Stomach (tissue), 9 donors: ENCODE results near the gene PDILT. TPM values are rescaled to one million over a fixed set of nuclear protein-coding genes. Genes with fewer than 3 reads are reported as not detected.

Experiments
- DNase-seq, 2 donors: peaks; one replicate each; pipeline versions ENCODE4 v3.0.0 to v3.0.0-alpha.2; 2013 to 2019
- H3K27ac ChIP-seq, 5 donors: fragments of 200-600 bp in 4 of 5; sonication (generic) in 4 of 5; one replicate each; pipeline ENCODE4 v1.5.1; 2013 to 2019; ENCODE audit warnings: mild to moderate bottlenecking in 1 of 5, moderate library complexity in 1 of 5
- H3K27me3 ChIP-seq, 3 donors: fragments of 200-600 bp; sonication (generic); one replicate each; pipeline ENCODE4 v1.5.1; 2017 to 2019; ENCODE audit warnings: mixed run types in 1 of 3
- H3K36me3 ChIP-seq, 4 donors: fragments of 200-600 bp; sonication (generic); 1 replicate in 3 of 4; 2 replicates in 1 of 4; pipeline ENCODE4 v1.5.1; 2016 to 2019
- H3K4me1 ChIP-seq, 4 donors: fragments of 200-600 bp; sonication (generic); one replicate each; pipeline ENCODE4 v1.5.1; 2016 to 2019
- H3K4me3 ChIP-seq, 4 donors: fragments of 200-600 bp; sonication (generic) in 3 of 4; one replicate each; pipeline ENCODE4 v1.5.1; 2016 to 2019; ENCODE audit warnings: mild to moderate bottlenecking in 1 of 4
- H3K9me3 ChIP-seq, 4 donors: fragments of 200-600 bp; sonication (generic); one replicate each; pipeline ENCODE4 v1.5.1; 2016 to 2019
- CTCF ChIP-seq, 7 experiments: fragments of 450-650 bp in 4 of 7; fragments of 200-600 bp in 3 of 7; sonication (generic) in 3 of 7; IDR thresholded peaks; one replicate each; pipeline ENCODE4 v1.5.1; 2016 to 2019; ENCODE audit warnings: antibody characterized with exemption in 7 of 7, control low read depth in 2 of 7, mild to moderate bottlenecking in 1 of 7
- EP300 ChIP-seq: sonication (generic); formaldehyde crosslinking; IDR thresholded peaks from one replicate; pipeline ENCODE4 v1.6.1; 2017; ENCODE audit warnings: antibody characterized with exemption
- POLR2A ChIP-seq, 4 donors: fragments of 450-650 bp; IDR thresholded peaks; one replicate each; pipeline ENCODE4 v1.6.1; 2016; ENCODE audit warnings: antibody characterized with exemption in 4 of 4, control low read depth in 2 of 4, mild to moderate bottlenecking in 1 of 4, moderate library complexity in 1 of 4
- POLR2AphosphoS5 ChIP-seq, 3 donors: sonication (generic); formaldehyde crosslinking; IDR thresholded peaks; one replicate each; pipeline ENCODE4 v1.6.1; 2016; ENCODE audit warnings: antibody characterized with exemption in 3 of 3
- WGBS, 5 donors: extraction: QIAGEN DNeasy Blood & Tissue Kit in 3 of 5; methylation state at CpG; one replicate each; pipeline versions ENCODE4 v1.1.5 to v1.1.7; 2013 to 2018; 5-methylcytosine and 5-hydroxymethylcytosine counted together
- intact Hi-C: fragments of 100-400 bp; cut with DNase I; formaldehyde crosslinking; loops from one replicate; pipeline ENCODE4 v1.15.1; 2023; ENCODE audit warnings: low total_unique reads
- polyA plus RNA-seq, 3 donors: library from polyadenylated mRNA; stranded (reverse); fragments of 200-250 nt; gene quantifications; one replicate each; pipeline ENCODE4 v1.2.3, GENCODE V29; 2013
- total RNA-seq, 5 donors: library from RNA; depleted of rRNA; stranded (reverse); fragments of >200 nt; gene quantifications; one replicate each; pipeline versions ENCODE4 v1.1.0 to v1.2.3, GENCODE V29; 2014 to 2016
- donor health status: healthy with polysubstance abuse.
- donor health status: Bipolar disorder and iron deficiency.
- donor health status: healthy.

The PDILT gene
- total and polyA plus RNA-seq, 8 donors: 0.37 to 150 (median 34.8) TPM; not detected in 1

- Histone ChIP-seq H3K27me3 (no peaks in the 10 kb centered on the region), H3K27ac (no peak overlapping the region), H3K36me3 (no peaks in the 10 kb centered on the region), H3K4me1 (no peaks in the 10 kb centered on the region), H3K9me3 (no peaks in the 10 kb centered on the region), H3K4me3 (no peak overlapping the region)
- TF ChIP-seq POLR2A (IDR thresholded peaks at IDR 0.05) (no peak), CTCF (IDR thresholded peaks at IDR 0.05) (no peak), EP300 (no peak), POLR2AphosphoS5 (IDR thresholded peaks at IDR 0.05) (no peak)
- intact Hi-C loops: no loop called here
- DNase-seq: no peak
- WGBS, 5 donors: 81 to 90% (median 84%) methylated on average over 5 of the region's 5 CpGs
These were observed 31.8 kb downstream of the PDILT start for GRCh38 chr16:20372701-20373100.

GRCh38 chr16:20369452-20370054 is 35.0 kb downstream of the PDILT start:
- WGBS, 5 donors: 76 to 85% (median 82%) methylated on average over 9 of the region's 9 CpGs

GRCh38 chr16:20364051-20364450 is 40.5 kb downstream of the PDILT start:
- Histone ChIP-seq H3K4me1 (no peaks in the 10 kb centered on the region), H3K27me3 (no peaks in the 10 kb centered on the region), H3K4me3 (no peak overlapping the region), H3K27ac (peak overlapping the region in 2 of 5 donors; percentile 12 to 54), H3K9me3 (no peaks in the 10 kb centered on the region), H3K36me3 (no peaks in the 10 kb centered on the region)
- no peak for TF ChIP-seq EP300
- no peak for TF ChIP-seq POLR2AphosphoS5 (IDR thresholded peaks at IDR 0.05)
- no peak for TF ChIP-seq POLR2A (IDR thresholded peaks at IDR 0.05)
- TF ChIP-seq CTCF (IDR thresholded peaks at IDR 0.05): no peak
- 81 to 93% (median 86%) methylated on average over 3 of the region's 3 CpGs for WGBS, 5 donors
- intact Hi-C loops: no loop called here
- no peak for DNase-seq

More at GRCh38 chr16:20369452-20370054, 35.0 kb downstream of the PDILT start:
- Histone ChIP-seq H3K4me3 (no peak overlapping the region), H3K27me3 (no peaks in the 10 kb centered on the region), H3K4me1 (no peaks in the 10 kb centered on the region), H3K27ac (no peak overlapping the region), H3K9me3 (no peaks in the 10 kb centered on the region), H3K36me3 (no peaks in the 10 kb centered on the region)
- intact Hi-C loops: no loop called here
- TF ChIP-seq EP300: no peak
- DNase-seq: no peak

- Histone ChIP-seq H3K27me3 (no peaks in the 10 kb centered on the region), H3K27ac (peak overlapping the region in 1 of 5 donors; percentile 14), H3K9me3 (no peaks in the 10 kb centered on the region), H3K4me1 (no peaks in the 10 kb centered on the region), H3K36me3 (no peaks in the 10 kb centered on the region), H3K4me3 (no peak overlapping the region)
- intact Hi-C loops: no loop called here
- DNase-seq: no peak
- 27 to 39% (median 37%) methylated on average over 2 of the region's 2 CpGs for WGBS, 5 donors
- TF ChIP-seq POLR2A (IDR thresholded peaks at IDR 0.05) (no peak), EP300 (no peak), CTCF (IDR thresholded peaks at IDR 0.05) (no peak), POLR2AphosphoS5 (IDR thresholded peaks at IDR 0.05) (no peak)
These were observed 41.3 kb downstream of the PDILT start for GRCh38 chr16:20363191-20363590.

GRCh38 chr16:20359997-20360396 is 44.5 kb downstream of the PDILT start:
- no peak overlapping the region for H3K27ac ChIP-seq
- no peak for DNase-seq
- WGBS, 5 donors: 41 to 73% (median 59%) methylated on average over 2 of the region's 2 CpGs
- H3K36me3 ChIP-seq: no peaks in the 10 kb centered on the region
- TF ChIP-seq POLR2AphosphoS5 (IDR thresholded peaks at IDR 0.05): no peak
- peak in 2 of 7 experiments; percentile 8 to 16 for TF ChIP-seq CTCF (IDR thresholded peaks at IDR 0.05)
- H3K27me3 ChIP-seq: no peaks in the 10 kb centered on the region
- no peaks in the 10 kb centered on the region for H3K4me1 ChIP-seq
- H3K9me3 ChIP-seq: no peaks in the 10 kb centered on the region
- H3K4me3 ChIP-seq: no peak overlapping the region
- intact Hi-C loops: no loop called here
